Renal pelvis (tissue), 4 donors: ENCODE measurements around the gene RAP1GAP. TPM values are rescaled to one million over a fixed set of nuclear protein-coding genes. Genes with fewer than 3 reads are reported as not detected.
"Not testable (repeated sequence)": the region's sequence is repeated elsewhere in the genome, so short reads cannot be mapped to it uniquely, and the experiment has no call there.

Experiments
- DNase-seq: peaks from one replicate; pipeline ENCODE4 v3.0.0-alpha.2; 2013
- polyA plus RNA-seq, 3 donors: library from polyadenylated mRNA; unstranded; fragments of 120-200 nt; gene quantifications; one replicate each; pipeline ENCODE4 v1.2.1, GENCODE V29; 2013; ENCODE audit not compliant: insufficient read length in 3 of 3

Gene RAP1GAP
- polyA plus RNA-seq, 3 donors, result 20.8 to 23.1 (median 22.5) TPM

DNA sequence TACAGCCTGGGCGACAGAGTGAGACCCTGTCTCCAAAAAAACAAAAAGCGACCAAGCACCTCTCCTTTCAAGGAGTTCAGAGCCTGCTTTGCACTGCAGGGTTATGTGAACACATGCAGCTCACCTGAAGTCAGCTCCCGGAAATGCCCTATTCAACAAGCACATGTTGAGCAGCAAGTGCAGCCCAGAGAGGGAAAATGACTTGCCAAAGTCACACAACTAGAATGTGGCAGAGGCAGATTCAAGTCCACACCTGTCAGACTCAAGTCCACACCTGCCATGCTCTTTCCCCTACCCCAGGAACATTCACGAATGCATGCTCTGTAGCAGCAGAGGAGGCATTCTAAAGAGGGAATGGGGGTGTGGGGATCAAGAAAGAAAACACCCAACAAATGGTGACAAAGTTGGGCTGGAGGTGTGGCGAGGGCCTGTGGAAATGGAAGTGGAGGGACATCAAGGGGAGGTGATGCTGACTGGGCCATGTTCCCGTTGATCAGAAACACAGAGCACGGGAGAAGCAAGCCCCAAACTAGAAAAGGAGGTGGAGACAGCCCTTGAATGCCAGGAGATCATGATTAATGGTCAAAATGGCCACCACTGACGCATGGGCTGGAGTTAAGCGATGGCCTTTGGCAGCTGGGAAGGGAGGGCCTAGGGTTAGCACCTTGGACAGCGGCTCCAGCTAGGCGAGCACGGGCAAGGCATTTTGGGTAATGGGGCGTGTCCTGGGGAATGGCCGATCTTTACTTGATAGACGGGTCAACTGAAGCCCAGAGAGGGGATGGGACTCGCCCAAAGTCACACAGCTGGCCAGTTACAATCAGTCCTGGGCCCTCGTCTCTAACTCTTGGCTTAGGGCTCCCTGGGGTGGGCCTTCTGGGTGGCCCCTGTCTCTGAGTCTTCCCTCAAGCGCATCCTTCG is 21.5 kb downstream of the RAP1GAP start:
- peak; percentile 82 for DNase-seq

DNA sequence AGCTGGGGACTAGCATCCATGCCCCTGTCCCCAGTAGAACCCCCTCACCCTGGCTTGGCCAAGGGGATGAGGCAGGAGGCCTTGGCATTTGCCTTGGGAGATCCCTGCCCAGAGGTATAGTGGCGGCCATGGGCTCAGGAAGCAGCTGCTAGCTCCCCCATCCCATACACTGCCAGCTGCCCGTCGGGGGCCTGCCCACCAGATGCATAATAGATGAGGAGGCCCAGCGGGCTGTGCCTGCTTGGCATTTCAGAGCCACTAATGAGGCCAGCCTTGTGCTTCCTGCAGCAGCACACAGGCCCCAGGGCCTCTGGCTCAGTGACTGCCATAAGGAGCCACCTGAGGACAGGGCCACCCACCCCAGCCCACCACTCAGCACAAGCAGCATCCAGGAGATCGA is 23.6 kb downstream of the RAP1GAP start:
- DNase-seq, result no peak

DNA sequence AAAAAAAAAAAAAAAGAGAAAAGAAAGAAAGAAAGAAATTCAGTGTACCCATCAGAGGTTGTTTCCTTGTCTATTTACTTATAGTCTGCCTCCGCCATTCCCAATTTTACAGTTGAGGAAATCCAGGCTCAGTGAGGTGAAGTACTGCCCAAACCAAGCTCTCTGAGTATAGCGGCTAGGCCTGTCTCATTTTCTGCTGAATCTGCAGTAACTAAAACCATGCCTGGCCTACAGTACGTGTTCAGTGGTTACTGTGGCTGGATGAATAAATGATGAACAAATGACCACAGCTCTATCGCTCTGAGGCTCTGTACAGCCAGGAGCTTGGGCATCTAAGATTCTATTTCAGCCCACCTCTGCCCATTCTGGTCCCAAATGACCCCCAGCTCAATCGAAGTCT is 24.3 kb downstream of the RAP1GAP start:
- DNase-seq, result no peak

DNA sequence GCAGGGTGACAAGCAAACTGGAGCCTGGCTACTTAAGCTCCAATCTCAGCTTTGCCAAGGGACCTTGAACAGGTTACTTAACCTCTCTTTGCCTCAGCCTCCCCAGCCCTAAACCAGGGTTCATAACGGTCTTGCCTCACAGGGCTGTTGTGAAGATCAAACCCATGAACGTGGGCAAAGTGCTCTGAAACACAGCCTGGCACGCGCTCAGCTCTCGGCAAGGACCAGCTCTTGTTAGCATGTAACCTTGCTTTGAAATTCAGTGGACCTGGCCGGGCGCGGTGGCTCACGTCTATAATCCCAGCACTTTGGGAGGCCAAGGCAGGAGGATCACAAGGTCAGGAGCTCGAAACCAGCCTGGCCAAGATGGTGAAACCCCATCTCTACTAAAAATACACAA is 24.8 kb downstream of the RAP1GAP start:
- DNase-seq, result no peak

DNA sequence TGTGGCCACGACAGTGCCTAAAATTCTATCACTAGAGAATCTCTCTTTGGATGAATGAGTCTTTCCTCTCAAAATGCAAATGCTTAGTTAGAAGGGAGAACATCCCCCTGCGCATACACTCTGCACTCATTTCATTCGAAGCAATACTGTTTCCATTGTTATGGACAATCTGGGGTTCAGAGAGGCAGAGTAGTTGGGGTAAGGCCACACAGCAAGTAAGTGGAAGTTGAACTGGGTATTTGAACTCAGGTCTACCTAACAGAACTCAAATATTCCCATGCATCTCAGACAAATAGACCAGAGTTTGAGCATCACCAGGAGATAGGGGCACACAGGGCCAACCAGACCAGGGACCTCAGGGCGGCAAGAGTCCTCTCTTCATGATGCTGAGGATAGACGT is 25.5 kb downstream of the RAP1GAP start:
- DNase-seq, result no peak

DNA sequence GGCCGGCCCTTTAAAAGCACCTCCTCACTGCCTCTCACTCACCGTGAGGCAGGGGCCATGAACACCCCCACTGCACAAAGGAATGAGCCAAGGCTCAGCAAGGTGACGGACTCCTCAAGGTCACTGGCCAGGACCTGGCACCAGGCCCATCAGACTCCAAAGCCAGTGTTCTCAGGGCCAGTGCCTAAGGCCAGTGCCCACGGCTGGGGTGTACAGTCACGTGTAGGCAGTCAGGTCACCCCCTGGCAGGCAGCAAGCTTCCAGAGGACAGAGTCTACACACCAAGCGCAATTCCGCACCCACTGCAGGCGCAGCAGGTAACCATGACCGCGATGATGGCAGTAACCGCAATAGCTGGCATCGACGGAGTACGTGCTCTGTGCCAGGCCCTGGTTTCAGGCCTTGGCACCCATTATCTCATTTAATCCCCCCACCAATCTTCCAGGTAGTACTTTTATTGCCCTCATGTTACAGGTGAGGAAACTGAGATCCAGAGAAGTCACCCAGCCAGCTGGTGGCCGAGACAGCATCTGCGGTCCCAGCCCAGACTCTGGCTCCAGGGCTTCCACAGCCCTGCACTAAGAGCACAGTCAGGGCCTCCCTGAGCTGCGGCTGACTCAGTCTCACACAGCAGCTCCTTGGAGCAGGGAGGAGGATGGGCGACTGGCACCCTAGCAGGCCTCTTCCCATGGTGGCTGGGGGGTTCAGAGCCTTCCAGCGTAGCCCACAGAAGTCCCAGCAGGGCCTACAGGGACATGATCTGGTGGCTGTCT is 27.0 kb downstream of the RAP1GAP start:
- DNase-seq, result no peak

DNA sequence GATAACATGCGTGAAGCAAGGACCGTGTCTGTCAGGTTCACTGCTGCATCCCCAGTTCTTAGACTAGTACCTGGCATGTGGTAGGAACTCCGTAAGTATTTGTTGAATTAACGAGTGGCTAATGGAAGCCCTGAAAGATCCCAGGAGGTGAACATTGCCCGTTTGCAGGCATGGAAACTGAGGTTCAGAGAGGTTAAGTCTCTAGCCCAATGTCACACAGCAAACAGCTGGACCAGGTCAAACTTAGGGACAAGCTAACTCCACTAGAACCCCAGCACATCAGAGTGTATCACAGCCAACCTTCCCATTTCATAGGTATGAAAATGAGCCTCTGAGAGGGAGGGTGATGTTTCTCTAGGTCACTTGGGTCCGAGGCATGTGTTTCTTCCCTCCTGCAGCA is 27.6 kb downstream of the RAP1GAP start:
- no peak for DNase-seq

DNA sequence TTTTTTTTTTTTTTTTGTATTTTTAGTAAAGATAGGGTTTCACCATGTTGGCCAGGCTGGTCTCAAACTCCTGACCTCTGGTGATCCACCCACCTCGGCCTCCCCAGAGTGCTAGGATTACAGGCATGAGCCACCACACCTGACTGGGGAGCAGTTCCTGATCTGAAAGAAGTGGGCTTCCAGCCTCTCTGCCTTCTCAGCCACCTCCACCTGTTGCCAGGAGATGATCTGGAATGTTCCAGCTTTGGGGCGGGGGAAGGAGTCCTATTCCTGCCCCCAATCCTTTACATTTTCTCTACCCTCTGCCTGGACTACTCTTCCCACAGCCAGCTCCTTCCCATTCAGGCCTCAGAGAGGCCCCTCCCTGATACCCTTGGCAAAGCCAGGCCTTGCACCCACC is 28.1 kb downstream of the RAP1GAP start:
- no peak for DNase-seq

DNA sequence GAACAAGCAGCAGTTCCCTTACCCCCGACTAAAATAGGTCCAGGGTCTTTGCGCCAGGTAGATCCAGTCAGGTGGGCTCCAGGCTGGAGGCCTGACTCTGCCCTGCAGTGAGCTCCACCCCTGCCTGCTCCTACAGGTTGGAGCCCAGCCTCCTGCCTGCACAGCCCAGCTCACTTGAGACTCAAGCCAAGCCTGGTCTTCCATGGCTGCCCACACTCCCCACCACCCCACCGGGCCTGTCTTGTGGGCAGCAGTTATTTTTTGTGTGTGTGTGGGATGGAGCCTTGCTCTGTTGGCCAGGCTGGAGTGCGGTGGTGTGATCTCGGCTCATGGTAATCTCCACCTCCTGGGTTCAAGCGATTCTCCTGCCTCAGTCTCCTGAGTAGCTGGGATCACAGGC is 28.5 kb downstream of the RAP1GAP start:
- no peak for DNase-seq

DNA sequence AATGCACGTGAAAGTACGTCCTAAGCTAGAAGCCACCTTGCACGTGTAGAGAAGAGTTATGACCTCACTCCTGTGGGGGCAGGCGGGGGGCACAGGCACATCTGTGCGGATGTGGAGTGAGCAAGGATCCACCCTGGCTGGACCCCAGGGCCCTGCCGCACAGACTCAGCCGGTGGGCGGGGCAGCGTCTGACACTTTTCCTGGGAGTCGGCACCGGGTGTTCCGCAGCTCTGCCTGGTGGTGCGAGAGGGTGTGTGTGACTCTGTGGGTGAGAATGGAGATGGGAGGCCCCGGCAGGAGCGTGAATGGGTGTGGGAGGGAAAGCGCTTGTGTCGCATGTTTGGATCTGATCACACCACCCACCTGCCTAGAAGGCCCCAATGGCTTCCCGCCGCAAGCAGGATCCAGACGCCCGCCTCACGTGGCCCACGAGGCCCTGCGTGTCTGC is 29.5 kb downstream of the RAP1GAP start:
- no peak for DNase-seq

DNA sequence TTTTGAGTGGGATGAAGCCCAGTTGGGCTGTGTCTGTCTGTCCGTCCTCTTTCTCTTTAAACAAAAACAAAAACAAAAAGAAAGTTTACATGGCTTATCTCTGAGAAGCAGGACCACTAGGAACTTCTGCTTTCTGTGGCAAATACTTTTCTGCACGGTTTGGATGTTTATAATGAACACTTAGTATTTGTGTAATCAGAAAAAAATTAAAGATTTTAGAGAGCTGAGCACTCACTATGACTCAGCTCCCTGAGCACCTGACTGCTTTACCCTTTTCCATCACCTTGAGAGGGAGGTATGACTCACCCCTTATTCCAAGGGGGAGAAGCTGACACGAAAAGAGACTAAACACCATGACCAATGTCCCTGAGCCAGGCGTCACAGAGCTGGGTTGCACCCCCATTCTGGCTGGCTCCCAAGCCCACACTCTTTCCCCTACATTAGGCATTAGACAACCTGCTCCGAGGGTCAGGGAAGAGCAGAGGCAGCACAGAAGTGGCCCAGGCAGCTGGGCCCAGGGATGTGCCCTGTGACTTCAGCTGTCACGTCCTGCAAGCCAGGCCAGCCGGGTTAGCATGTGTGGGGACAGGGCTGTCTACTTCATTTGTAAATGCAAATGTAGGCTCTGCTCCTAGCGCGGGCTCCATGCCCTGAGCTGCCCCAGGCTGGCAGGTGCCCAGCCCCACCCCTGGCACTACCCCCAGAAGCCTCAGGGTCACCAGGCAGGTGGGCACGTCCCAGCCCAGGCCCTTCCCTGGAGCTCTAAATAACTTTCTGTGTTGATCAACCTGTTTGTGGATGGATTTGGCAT is 30.4 kb downstream of the RAP1GAP start:
- no peak for DNase-seq

DNA sequence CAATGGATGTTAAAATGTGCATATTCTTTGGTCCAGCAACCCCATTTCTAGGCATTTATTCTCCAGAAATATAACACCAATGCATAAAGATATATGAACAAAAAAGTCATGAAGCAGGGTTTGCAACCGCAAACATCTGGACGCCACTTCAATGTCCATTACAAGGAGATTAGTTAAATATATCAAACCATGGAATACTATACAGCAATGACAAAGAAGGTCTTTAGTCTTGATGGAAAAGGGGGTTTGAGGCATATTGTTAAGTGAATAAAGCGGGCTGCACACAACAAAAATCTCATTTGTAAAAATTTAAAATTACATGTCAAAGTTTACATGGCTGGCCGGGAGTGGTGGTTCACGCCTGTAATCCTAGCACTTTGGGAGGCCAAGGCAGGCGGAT is 31.6 kb downstream of the RAP1GAP start:
- DNase-seq, result no peak

DNA sequence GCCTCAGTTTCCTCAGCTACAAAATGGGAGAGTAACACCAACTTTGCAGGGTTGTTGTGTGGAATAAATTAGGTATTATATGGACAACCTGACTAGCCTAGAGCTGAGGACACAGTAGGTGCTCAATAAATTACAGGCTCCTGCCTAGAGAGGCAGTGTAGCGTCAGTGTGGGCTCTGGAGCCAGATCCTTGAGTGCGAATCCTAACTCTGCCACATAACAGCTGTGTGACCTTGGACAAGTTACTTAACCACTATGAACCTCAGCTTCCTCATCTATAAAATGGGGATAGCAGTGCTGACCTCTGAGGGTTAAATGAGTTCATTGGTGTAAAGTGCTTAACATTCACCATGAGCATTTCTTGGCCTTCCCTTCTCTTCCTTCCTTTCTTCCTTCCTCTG is 33.1 kb downstream of the RAP1GAP start:
- no peak for DNase-seq

DNA sequence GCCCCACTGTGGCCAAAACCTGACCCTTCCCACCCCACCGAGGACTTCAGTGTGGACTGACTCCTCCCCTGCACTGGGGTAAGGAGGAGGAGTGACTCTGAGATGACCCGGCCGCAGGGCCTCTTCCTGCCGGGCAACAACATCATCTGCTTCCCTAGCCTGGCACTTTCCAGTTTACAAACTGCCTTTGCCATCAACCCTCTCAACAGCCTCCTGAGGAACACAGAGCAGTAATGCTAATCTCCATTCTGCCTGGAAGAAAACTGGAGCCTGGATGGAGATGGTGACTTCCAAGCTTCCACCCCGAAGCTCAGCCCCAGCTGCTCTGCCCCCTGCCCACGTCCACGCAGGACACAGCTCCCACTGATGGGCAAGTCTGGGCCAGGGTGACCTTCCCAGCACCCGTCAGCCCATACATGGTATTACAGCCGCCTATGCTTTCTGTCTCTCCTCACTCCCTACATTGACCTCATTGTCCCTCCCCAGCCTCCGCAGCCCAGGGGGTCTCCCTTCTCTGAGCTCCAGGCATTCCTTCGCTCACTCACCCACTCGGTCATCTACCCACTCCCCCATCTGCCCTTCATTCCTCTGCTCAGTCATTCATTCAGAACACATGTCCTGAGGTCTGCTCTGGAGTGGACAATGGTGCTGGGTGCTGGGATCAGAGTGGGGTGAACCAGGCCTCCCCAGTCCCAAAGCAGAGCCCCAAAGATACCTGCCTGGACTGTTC is 34.2 kb downstream of the RAP1GAP start:
- no peak for DNase-seq

DNA sequence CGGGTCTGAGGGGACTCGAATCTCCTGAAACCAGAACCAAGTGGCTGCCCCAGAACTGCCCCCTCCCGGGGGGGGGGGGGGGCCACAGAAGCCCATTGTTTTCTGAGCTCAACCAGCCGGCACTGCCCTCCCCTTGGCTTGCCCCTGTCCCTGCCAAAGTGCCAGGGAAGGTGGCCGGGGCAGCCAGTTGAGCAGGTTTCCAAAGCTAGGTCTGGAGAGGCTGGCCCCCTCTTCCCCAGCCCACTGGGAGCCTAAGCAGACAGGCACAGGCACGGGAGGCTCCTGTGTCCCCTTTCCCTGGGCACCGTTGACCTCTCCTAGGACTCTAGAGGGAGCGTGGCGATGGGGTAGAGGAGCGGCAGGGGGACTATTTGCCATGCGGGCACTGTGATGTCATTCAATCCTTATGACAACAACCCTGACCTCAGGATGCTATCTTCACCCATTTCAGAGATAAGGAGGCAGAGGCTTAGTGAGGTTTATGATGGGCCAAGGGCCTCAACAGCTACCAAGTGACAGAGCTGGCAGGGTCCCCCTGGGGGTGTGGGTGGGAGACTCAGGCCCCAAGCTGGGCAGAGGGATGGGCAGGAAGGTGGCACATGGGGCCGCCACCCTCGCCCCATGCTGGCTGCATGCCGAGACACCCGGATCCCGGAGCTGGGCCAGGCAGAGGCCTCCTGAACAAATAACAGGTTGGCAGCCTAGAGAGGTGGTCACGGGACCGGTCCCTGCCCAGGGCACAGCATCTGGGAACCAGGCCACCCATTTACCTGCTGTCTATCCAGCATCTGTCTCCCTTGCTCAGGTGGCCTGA is 35.0 kb downstream of the RAP1GAP start:
- no peak for DNase-seq

DNA sequence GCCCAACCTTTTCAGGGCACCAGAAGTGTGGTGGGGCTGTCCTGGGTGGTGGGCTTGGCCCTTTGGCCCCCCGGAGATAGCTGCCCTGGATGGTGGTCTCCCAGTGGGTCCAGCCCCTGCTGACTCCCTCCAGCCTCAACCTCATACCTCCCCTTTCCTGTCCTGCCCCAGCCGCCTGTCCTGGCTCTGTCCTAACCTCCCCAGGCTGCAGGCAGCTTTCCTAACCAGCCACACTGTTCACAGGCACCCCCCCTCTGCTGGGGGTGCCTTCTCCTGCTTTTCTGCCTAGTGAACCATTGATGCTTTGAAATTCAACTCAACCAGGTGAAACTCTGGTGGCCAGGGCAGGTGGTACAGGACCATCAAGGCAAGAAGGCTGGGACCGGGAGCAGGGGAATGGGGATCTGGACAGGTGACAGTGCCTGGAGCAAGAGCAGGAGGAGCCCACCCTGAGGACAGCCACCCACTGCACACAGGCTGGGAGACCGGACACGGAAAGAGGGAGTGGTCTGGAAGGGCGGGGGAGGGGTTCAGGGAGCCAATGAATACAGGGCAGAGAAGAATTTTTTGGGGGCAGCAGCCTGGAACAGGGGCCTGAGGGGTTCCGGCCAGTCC is 35.9 kb downstream of the RAP1GAP start:
- no peak for DNase-seq

DNA sequence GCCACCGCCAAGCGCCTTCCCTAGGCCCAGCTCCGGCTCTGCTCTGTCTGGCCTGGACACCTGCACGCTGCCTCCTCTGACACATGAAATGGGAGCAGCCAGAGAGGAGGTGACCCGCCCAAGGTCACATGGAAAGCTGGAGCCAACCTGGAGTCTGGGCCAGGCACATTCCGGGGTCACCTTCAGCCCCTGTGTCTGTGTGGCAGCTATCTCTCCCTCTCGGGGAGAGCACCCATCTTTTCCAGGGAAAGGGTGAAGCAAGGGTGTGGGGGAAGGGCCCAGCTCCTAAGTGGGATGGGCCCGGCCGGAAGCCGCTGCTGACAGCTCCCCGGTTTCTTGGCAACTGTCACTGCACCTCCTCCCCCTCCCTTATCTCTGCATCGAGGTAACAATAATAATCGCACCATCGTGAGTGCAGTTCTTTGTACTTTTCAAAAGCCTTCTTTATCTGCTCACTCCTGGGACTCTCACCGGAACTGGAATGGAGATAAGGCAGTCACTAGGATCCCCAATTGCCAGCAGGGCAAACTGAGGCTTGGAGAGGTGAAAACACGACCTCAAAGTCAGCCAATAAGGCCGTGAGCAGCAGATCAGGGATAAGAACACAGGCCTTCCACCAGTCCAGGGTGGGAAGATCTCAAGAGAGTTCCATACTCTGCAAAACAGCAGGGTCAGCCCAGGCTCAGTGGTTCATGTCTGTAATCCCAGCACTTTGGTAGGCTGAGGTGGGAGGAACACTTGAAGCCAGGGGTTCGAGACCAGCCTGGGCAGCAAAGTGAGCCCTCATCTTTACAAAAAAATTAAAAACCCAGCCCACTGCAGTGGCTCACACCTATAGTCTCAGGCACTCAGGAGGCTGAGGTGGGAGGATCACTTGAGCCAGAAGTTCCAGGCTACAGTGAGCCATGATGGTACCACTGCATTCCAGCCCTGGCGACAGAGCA is 36.9 kb downstream of the RAP1GAP start:
- DNase-seq, result no peak

DNA sequence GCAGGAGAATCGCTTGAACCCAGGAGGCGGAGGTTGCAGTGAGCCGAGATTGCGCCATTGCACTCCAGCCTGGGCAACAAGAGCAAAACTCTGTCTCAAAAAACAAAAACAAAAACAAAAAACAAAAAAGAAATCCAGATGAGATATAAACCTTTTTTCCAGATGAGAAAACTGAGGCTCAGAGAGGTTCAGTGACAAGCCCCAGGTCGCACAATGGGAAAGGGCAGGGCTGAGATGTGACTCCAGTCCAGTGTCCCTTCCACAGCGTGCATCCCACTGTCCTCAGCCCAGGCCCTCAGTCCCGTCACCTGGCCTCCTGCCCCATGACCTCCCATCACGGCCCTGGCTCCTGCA is 37.6 kb downstream of the RAP1GAP start:
- DNase-seq, result not testable (repeated sequence)
